Esophagus squamous epithelium (tissue), 4 donors: ENCODE measurements around the gene ATP10B.

Experiments used
- POLR2A ChIP-seq, 4 donors: fragments of 450-650 bp; IDR thresholded peaks; one replicate each; pipeline ENCODE4 v1.6.1; 2017; ENCODE audit warnings: antibody characterized with exemption in 4 of 4, mild to moderate bottlenecking in 4 of 4, moderate library complexity in 3 of 4
- TF ChIP-seq, protein P1 (sequence below), 6 experiments: fragments of 450-650 bp in 4 of 6; fragments of 200-600 bp in 2 of 6; sonication (generic) in 2 of 6; IDR thresholded peaks; one replicate each; pipeline ENCODE4 v1.5.1; 2016 to 2019; ENCODE audit warnings: antibody characterized with exemption in 6 of 6, mild to moderate bottlenecking in 4 of 6, moderate library complexity in 4 of 6

- TF ChIP-seq, protein P1, sequence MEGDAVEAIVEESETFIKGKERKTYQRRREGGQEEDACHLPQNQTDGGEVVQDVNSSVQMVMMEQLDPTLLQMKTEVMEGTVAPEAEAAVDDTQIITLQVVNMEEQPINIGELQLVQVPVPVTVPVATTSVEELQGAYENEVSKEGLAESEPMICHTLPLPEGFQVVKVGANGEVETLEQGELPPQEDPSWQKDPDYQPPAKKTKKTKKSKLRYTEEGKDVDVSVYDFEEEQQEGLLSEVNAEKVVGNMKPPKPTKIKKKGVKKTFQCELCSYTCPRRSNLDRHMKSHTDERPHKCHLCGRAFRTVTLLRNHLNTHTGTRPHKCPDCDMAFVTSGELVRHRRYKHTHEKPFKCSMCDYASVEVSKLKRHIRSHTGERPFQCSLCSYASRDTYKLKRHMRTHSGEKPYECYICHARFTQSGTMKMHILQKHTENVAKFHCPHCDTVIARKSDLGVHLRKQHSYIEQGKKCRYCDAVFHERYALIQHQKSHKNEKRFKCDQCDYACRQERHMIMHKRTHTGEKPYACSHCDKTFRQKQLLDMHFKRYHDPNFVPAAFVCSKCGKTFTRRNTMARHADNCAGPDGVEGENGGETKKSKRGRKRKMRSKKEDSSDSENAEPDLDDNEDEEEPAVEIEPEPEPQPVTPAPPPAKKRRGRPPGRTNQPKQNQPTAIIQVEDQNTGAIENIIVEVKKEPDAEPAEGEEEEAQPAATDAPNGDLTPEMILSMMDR (IDR thresholded peaks at IDR 0.05) = no peak
- no peak for TF ChIP-seq POLR2A (IDR thresholded peaks at IDR 0.05)
These were observed 35.8 kb upstream of the ATP10B start for GRCh38 chr5:160887780-160888179.
